GM19468 (cell line): ENCODE data around the gene ADAMTS15.

Experiments
- ATAC-seq: cut with Tn5 transposase; IDR thresholded peaks from one replicate; pipeline ENCODE4 v1.9.1; 2021; ENCODE audit warnings: mild to moderate bottlenecking, moderate library complexity, moderate number of reproducible peaks; ENCODE audit not compliant: unreplicated experiment; ENCODE audit errors: extremely low read depth

The ADAMTS15 gene

GRCh38 chr11:130418210-130418609 is 30.2 kb upstream of the ADAMTS15 start:
- no peak for ATAC-seq

GRCh38 chr11:130418756-130419155 is 29.7 kb upstream of the ADAMTS15 start:
- no peak for ATAC-seq

GRCh38 chr11:130420478-130421198 is 27.8 kb upstream of the ADAMTS15 start:
- ATAC-seq: no peak

- ATAC-seq: no peak
These were observed 27.3 kb upstream of the ADAMTS15 start for GRCh38 chr11:130421199-130421585.

DNA sequence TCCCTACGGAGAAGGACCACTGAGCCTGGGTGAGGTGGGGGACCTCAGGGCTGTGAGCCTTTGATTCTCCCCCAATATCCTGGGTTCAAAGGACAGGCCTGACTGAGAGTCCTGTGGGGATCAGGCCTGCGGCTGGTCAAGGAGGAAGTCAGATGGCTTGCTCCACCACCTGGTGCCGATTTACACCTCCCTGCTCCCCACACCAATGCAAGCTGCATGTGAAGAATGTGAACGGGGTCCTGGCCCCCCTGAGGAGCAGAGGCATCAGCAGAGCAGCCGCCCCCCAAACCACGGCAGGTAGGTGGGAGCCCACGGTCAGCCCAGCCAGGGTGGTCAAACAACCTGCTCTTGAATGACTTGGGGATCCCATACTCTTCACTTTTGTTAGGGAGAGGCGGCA is 26.7 kb upstream of the ADAMTS15 start:
- no peak for ATAC-seq

- ATAC-seq: no peak
These were observed 26.0 kb upstream of the ADAMTS15 start for GRCh38 chr11:130422251-130422995.

DNA sequence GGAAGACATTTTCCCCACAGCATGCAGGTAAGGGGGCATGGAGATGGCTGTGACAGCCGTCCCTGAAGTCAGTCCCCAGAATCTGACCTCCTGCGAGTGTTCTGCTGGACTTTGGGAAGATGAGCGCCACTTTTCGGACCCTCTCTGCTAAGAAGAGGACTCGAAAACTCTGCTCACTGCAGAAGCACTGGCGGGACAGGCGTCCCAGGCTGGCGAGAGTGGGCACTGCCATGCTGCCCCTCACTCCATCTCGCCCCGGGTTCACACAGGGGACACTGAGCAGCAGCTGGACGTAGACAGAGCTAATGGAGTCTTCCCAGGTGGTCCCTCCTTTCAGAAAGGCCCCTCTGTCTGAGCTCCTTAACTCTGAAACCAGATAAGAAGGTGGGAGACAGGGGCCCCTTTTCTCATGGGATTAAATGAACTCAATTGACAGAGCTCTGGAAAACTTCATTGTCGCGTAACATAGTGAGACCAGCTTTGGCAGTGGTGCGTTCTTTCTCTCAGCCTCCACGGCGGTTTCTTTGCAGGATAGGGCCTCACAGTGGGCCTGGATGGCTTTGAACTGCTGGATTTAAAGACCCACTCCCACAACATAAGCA is 24.8 kb upstream of the ADAMTS15 start:
- ATAC-seq: no peak

GRCh38 chr11:130424613-130425140 is 23.8 kb upstream of the ADAMTS15 start:
- ATAC-seq: no peak

GRCh38 chr11:130425156-130425555 is 23.3 kb upstream of the ADAMTS15 start:
- ATAC-seq: no peak

GRCh38 chr11:130426223-130426836 is 22.1 kb upstream of the ADAMTS15 start:
- ATAC-seq: no peak

DNA sequence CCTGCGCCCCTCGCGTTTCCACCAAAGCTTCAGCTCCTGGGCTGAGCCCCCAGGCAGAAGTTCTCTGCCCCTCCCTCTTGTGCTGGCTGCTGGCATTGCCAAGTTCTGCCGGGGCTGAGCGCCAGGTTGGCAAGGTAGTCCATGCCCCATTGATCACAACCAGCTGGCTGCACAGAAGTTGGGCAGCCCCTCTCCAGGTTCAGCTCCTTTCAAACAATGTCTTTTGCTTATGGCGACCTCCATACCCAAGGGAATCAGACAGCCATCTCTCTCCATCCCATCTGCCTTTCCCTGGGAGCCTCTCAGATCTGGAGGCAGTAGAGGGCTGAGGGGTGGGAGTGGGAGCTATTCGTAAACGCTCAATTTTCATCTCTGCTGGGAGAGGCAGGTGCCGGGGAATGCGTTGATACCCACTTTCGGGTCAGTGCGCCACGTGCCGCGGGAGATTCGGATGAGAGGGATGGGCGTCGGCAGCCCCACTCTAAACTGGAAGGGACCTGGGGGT is 21.6 kb upstream of the ADAMTS15 start:
- no peak for ATAC-seq

- ATAC-seq: no peak
These were observed 20.7 kb upstream of the ADAMTS15 start for GRCh38 chr11:130427581-130428315.

DNA sequence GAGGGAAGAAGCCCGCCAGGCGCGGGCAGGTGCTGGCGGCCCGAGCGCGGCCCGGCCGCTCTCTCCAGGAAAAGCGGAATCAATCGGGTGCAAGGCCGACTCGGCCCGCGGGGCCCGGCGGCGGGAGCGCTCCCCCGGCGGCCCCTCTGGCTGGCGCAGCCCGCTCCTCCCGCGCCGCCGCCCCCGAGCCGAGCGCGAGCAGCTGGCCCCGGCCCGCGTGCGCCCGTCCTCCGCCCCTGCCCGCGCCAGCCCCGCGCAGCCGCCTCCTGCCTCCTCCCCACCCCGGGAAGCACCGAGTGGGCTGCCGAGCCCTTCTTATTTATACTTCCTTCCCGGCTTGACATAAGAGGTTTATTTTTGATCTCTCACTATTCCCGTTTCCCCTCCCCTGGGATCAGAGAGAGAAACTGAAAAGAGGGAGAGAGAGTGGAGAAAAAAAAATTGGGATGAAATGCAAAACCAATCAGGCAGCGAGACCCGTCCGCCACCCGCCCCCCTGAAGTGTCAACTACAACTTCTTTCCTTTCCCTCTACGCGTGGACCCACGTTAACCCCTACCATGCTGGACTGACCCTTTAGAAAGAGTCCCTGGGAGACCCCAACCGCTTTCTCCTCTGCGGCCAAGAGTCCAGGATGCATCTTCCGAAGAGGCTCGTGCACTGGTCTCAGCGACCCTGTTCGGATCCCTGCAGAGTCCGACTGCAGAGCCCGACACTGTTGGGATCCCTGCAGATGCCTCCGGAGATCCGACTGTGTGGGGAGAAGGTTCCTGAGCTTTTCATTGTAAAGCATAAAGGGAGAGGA is 19.9 kb upstream of the ADAMTS15 start, which contains the start of gene ADAMTS8:
Gene ADAMTS8 (minus strand): TSS at position 294 of the 804 bp plus-strand sequence. CDS start 323 bp downstream, outside the sequence.
- no peak for ATAC-seq

GRCh38 chr11:130429120-130429681 is 19.2 kb upstream of the ADAMTS15 start:
- no peak for ATAC-seq

DNA sequence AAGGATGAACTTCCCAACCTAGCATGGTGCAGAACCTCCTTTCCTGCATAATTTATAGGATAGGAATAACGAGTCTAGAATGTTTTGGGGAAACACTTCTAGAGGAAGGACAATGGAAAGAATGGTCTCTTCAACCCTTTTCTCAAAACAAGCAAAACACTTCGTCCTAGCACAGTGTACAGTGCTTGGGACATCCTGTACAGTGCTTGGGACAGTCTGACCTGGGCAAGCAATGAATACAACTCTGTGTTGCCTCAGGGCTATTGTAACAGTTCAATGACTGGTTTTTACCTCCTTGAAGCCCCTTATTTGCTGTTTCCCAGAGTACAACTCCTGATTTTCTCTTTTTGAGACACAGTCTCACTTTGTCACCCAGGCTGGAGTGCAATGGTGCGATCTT is 18.5 kb upstream of the ADAMTS15 start:
- ATAC-seq: no peak

DNA sequence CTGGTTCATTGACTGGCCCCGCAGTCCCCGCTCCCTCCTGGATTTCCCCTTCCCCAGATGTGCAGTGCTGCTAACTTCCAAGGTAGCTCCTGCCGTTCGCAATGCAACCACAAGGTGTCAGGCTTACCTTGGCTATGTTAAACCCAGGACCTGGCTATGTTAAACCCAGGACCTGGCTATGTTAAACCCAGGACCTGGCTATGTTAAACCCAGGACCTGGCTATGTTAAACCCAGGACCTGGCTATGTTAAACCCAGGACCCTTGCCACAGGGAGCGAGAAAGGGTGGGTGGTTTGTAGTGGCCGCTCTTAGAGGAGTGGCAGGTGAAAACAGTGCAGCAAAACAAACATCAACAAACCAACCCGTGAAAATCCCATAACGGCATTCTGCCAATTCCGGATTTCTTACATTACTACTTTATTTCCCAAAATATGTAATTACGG is 17.1 kb upstream of the ADAMTS15 start:
- ATAC-seq: no peak

DNA sequence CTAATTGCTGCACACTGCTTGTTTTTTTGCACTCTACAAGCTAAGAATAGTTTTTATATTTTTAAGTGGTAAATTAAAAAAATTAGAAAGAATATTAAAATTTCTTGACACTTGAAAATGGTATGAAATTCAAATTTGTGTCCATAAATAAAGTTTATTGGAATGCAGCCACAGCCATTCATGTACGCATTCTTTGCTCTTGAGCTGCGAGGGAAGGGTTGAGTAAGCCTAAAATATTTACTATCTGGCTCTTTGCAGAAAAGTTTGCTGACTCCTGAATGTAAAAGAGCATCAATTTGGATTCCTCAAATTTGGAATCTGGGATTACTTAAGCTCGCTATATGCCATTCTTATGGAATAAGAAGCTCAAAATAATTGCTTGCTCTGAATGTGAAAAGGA is 16.6 kb upstream of the ADAMTS15 start:
- ATAC-seq: no peak

GRCh38 chr11:130433357-130433756 is 15.1 kb upstream of the ADAMTS15 start:
- ATAC-seq: no peak
